ENCODE measurements around the gene ZFC3H1.
"Not testable (repeated sequence)": the region's sequence is repeated elsewhere in the genome, so short reads cannot be mapped to it uniquely, and the experiment has no call there.

Gene ZFC3H1

GRCh38 chr12:71576496-71576895, 87.2 kb downstream of the ZFC3H1 start:
- no peak for DNase-seq

GRCh38 chr12:71569885-71570284, 93.8 kb downstream of the ZFC3H1 start:
- not testable (repeated sequence) for DNase-seq

GRCh38 chr12:71567537-71567936, 96.1 kb downstream of the ZFC3H1 start:
- no peak for DNase-seq

GRCh38 chr12:71566655-71567054, 97.0 kb downstream of the ZFC3H1 start:
- DNase-seq: no peak

- DNase-seq: no peak
These were observed 98.1 kb downstream of the ZFC3H1 start for GRCh38 chr12:71565535-71565934.

GRCh38 chr12:71562676-71563595, 100.7 kb downstream of the ZFC3H1 start:
- DNase-seq: no peak

Data from CD4-positive, alpha-beta T cell treated with Interleukin-17A for 1 hour (primary cell).